Measurements from ENCODE around the gene CDH13.

Gene CDH13

GRCh38 chr16:82585675-82586074 is 41.1 kb upstream of the CDH13 start:
- no peaks in the 10 kb centered on the region for H3K36me3 ChIP-seq
- intact Hi-C loops (cut with DNase I; ENCODE audit: low total_unique reads) = no loop called here
- H3K27me3 ChIP-seq = no peaks in the 10 kb centered on the region
- H3K27ac ChIP-seq = no peak overlapping the region
- H3K4me1 ChIP-seq = no peaks in the 10 kb centered on the region
- TF ChIP-seq CTCF (IDR thresholded peaks at IDR 0.05) = no peak
- H3K9me3 ChIP-seq = no peaks in the 10 kb centered on the region
- H3K4me3 ChIP-seq = no peak overlapping the region
- no peak for DNase-seq

- Histone ChIP-seq H3K27me3 (no peaks in the 10 kb centered on the region), H3K4me1 (no peaks in the 10 kb centered on the region), H3K27ac (no peak overlapping the region), H3K9me3 (no peaks in the 10 kb centered on the region), H3K36me3 (no peaks in the 10 kb centered on the region), H3K4me3 (no peak overlapping the region)
- intact Hi-C loops (cut with DNase I; ENCODE audit: low total_unique reads) = no loop called here
- no peak for DNase-seq
- no peak for TF ChIP-seq CTCF (IDR thresholded peaks at IDR 0.05)
Observed at GRCh38 chr16:82586130-82586529, 40.6 kb upstream of the CDH13 start.

- no peaks in the 10 kb centered on the region for H3K27me3 ChIP-seq
- H3K4me1 ChIP-seq = no peaks in the 10 kb centered on the region
- TF ChIP-seq CTCF (IDR thresholded peaks at IDR 0.05) = no peak
- no peaks in the 10 kb centered on the region for H3K9me3 ChIP-seq
- H3K27ac ChIP-seq = no peak overlapping the region
- H3K36me3 ChIP-seq = no peaks in the 10 kb centered on the region
- intact Hi-C loops (cut with DNase I; ENCODE audit: low total_unique reads) = no loop called here
- no peak overlapping the region for H3K4me3 ChIP-seq
- no peak for DNase-seq
Observed at GRCh38 chr16:82587289-82587688, 39.5 kb upstream of the CDH13 start.

- no peak for TF ChIP-seq CTCF (IDR thresholded peaks at IDR 0.05)
Observed at GRCh38 chr16:82589407-82589806, 37.4 kb upstream of the CDH13 start.

GRCh38 chr16:82594114-82594513 is 32.7 kb upstream of the CDH13 start:
- TF ChIP-seq CTCF (IDR thresholded peaks at IDR 0.05) = no peak
- intact Hi-C loops (cut with DNase I; ENCODE audit: low total_unique reads) = no loop called here
- Histone ChIP-seq H3K4me1 (no peaks in the 10 kb centered on the region), H3K36me3 (no peaks in the 10 kb centered on the region), H3K27ac (no peak overlapping the region), H3K9me3 (no peaks in the 10 kb centered on the region), H3K27me3 (no peaks in the 10 kb centered on the region), H3K4me3 (no peak overlapping the region)
- DNase-seq = no peak

More at GRCh38 chr16:82589407-82589806, 37.4 kb upstream of the CDH13 start:
- Histone ChIP-seq H3K4me3 (no peak overlapping the region), H3K36me3 (no peaks in the 10 kb centered on the region), H3K27me3 (no peaks in the 10 kb centered on the region), H3K9me3 (no peaks in the 10 kb centered on the region), H3K4me1 (no peaks in the 10 kb centered on the region), H3K27ac (no peak overlapping the region)
- intact Hi-C loops (cut with DNase I; ENCODE audit: low total_unique reads) = no loop called here
- DNase-seq = no peak

- no peak for TF ChIP-seq CTCF (IDR thresholded peaks at IDR 0.05)
- Histone ChIP-seq H3K27ac (no peak overlapping the region), H3K4me3 (no peak overlapping the region), H3K9me3 (no peaks in the 10 kb centered on the region), H3K36me3 (no peaks in the 10 kb centered on the region), H3K27me3 (no peaks in the 10 kb centered on the region), H3K4me1 (no peaks in the 10 kb centered on the region)
- intact Hi-C loops (cut with DNase I; ENCODE audit: low total_unique reads) = no loop called here
- no peak for DNase-seq
Observed at GRCh38 chr16:82598771-82599170, 28.0 kb upstream of the CDH13 start.

All from tibial artery (tissue), 4 donors.